Measurements from ENCODE around the gene SLC25A47.

Gene SLC25A47

DNA sequence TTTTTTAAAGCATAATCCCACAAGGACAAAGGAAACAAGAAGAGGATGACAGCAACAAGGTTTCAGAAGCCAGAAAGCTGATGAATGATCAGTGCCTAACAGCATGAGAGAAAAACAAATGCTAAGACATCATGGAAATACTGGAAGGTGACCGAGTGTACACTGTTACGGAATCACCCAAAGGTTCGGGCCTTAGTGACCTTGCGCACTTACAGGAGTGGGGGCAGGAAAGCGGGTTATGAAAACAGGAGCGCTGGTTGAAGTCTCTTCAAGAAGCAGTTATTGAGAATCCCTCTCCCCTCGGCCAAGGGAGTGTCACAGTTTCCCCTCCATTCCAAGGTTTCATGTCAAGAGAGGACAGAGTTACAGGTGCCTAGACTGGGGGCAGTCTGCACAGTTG lies 42.6 kb downstream of the SLC25A47 start:
- no peak for DNase-seq (ENCODE audit: low read depth)
- H3K4me3 ChIP-seq (ENCODE audit: low read depth, low read length) = no peak overlapping the region
- TF ChIP-seq, protein P1, sequence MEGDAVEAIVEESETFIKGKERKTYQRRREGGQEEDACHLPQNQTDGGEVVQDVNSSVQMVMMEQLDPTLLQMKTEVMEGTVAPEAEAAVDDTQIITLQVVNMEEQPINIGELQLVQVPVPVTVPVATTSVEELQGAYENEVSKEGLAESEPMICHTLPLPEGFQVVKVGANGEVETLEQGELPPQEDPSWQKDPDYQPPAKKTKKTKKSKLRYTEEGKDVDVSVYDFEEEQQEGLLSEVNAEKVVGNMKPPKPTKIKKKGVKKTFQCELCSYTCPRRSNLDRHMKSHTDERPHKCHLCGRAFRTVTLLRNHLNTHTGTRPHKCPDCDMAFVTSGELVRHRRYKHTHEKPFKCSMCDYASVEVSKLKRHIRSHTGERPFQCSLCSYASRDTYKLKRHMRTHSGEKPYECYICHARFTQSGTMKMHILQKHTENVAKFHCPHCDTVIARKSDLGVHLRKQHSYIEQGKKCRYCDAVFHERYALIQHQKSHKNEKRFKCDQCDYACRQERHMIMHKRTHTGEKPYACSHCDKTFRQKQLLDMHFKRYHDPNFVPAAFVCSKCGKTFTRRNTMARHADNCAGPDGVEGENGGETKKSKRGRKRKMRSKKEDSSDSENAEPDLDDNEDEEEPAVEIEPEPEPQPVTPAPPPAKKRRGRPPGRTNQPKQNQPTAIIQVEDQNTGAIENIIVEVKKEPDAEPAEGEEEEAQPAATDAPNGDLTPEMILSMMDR (IDR thresholded peaks at IDR 0.05; ENCODE audit: insufficient read depth, low read depth, low read length, missing control alignments) = no peak

- H3K4me3 ChIP-seq (ENCODE audit: low read depth, low read length) = no peak overlapping the region
- DNase-seq (ENCODE audit: low read depth) = no peak
- TF ChIP-seq, protein P1 (IDR thresholded peaks at IDR 0.05; ENCODE audit: insufficient read depth, low read depth, low read length, missing control alignments) = no peak
These were observed 45.9 kb downstream of the SLC25A47 start for GRCh38 chr14:100369019-100369418.

DNA sequence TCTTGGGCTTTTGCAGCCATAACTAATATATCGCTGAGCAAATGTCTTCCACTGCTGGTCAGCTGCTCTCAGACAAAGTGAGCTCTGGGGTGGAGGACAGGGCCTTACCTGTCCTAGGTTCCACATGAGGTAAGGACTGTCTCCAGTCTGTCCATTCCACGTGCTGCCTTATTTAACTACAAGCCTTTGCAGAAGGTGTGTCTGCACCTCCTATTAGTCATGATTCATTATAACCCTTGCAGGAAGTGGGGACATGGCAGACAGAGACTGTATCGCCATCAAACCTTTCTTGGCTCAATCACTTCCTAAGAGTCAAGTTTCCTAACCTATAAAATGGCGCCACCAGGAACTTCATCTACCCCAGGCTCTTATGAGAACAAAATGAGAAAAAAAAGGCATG lies 46.9 kb downstream of the SLC25A47 start:
- no peak overlapping the region for H3K4me3 ChIP-seq (ENCODE audit: low read depth, low read length)
- TF ChIP-seq, protein P1 (IDR thresholded peaks at IDR 0.05; ENCODE audit: insufficient read depth, low read depth, low read length, missing control alignments) = no peak
- DNase-seq (ENCODE audit: low read depth) = no peak

GRCh38 chr14:100371773-100372172 lies 48.6 kb downstream of the SLC25A47 start:
- no peak overlapping the region for H3K4me3 ChIP-seq (ENCODE audit: low read depth, low read length)
- TF ChIP-seq, protein P1 (IDR thresholded peaks at IDR 0.05; ENCODE audit: insufficient read depth, low read depth, low read length, missing control alignments) = no peak
- DNase-seq (ENCODE audit: low read depth) = no peak

DNA sequence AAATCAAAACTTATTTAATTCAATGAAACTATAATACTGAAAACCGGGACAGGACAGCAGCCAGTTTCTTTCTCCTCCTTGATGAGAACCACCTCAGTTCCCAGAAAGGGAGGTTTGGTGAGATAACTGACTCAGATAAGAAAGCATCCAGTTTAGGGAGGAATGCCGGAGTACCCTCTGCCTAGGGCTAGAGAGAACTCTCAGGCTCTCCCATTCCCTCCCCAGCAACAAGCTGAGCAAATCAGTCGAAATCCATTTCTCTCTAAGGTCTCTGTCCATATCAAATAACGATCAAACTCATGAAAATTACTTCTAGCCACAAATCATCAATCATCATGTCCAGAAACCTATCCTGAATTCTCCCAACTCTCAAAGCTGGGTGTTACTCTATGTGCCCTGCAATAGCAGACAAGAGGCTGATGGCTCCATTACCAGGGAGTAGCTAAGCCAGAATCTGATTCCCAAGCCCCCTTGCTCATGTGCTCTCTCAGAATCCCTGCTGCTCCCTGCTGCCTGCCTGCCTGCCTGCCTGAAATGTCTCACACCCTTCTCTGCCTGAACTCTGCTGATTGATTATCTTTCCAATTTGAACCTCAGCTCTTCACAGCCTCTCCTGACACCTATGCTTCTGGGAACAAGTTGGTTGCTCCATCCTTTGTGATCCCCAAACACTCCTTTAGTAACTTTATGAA lies 49.4 kb downstream of the SLC25A47 start:
- TF ChIP-seq, protein P1 (IDR thresholded peaks at IDR 0.05; ENCODE audit: insufficient read depth, low read depth, low read length, missing control alignments) = no peak
- H3K4me3 ChIP-seq (ENCODE audit: low read depth, low read length) = no peak overlapping the region
- DNase-seq (ENCODE audit: low read depth) = no peak

GRCh38 chr14:100374270-100374669 lies 51.1 kb downstream of the SLC25A47 start:
- peak overlapping the region; percentile 93 for H3K4me3 ChIP-seq (ENCODE audit: low read depth, low read length)
- TF ChIP-seq, protein P1 (IDR thresholded peaks at IDR 0.05; ENCODE audit: insufficient read depth, low read depth, low read length, missing control alignments) = no peak
- DNase-seq (ENCODE audit: low read depth) = peak; percentile 27

- no peak for DNase-seq (ENCODE audit: low read depth)
- TF ChIP-seq, protein P1 (IDR thresholded peaks at IDR 0.05; ENCODE audit: insufficient read depth, low read depth, low read length, missing control alignments) = no peak
- H3K4me3 ChIP-seq (ENCODE audit: low read depth, low read length) = peak overlapping the region; percentile 93
These were observed 51.7 kb downstream of the SLC25A47 start for GRCh38 chr14:100374876-100375265.

Data from GM12865 (cell line).